Uterus (tissue), 4 donors: ENCODE results near the gene RAD51D. TPM values are rescaled to one million over a fixed set of nuclear protein-coding genes. Genes with fewer than 3 reads are reported as not detected.
"Not testable (repeated sequence)": the region's sequence is repeated elsewhere in the genome, so short reads cannot be mapped to it uniquely, and the experiment has no call there.

Experiments used
- DNase-seq, 2 donors: peaks; one replicate each; pipeline ENCODE4 v3.0.0-alpha.2; 2019 to 2020
- H3K27ac ChIP-seq, 2 donors: fragments of 200-600 bp; sonication (generic); 1 replicate in 1 of 2; 2 replicates in 1 of 2; pipeline ENCODE4 v1.5.1; 2016 to 2018
- H3K27me3 ChIP-seq, 2 donors: fragments of 200-600 bp; sonication (generic); one replicate each; pipeline ENCODE4 v1.5.1; 2018 to 2019; ENCODE audit warnings: control low read depth in 1 of 2
- H3K36me3 ChIP-seq, 2 donors: fragments of 200-600 bp; sonication (generic); one replicate each; pipeline ENCODE4 v1.5.1; 2019; ENCODE audit warnings: control low read depth in 1 of 2
- H3K4me1 ChIP-seq, 2 donors: fragments of 200-600 bp; sonication (generic); one replicate each; pipeline ENCODE4 v1.5.1; 2018 to 2019; ENCODE audit warnings: control low read depth in 1 of 2
- H3K4me3 ChIP-seq, 2 donors: fragments of 200-600 bp; sonication (generic); 1 replicate in 1 of 2; 2 replicates in 1 of 2; pipeline ENCODE4 v1.5.1; 2018 to 2019; ENCODE audit warnings: mild to moderate bottlenecking in 1 of 2
- H3K9me3 ChIP-seq, 2 donors: fragments of 200-600 bp; sonication (generic); one replicate each; pipeline ENCODE4 v1.5.1; 2019; ENCODE audit warnings: control low read depth in 1 of 2
- CTCF ChIP-seq, 4 experiments: fragments of 200-600 bp in 2 of 4; fragments of 450-650 bp in 2 of 4; sonication (generic) in 2 of 4; IDR thresholded peaks; one replicate each; pipeline ENCODE4 v1.5.1; 2016 to 2019; ENCODE audit warnings: antibody characterized with exemption in 4 of 4, mild to moderate bottlenecking in 2 of 4, moderate library complexity in 1 of 4
- POLR2A ChIP-seq, 2 donors: fragments of 450-650 bp; IDR thresholded peaks; one replicate each; pipeline ENCODE4 v1.6.1; 2016; ENCODE audit warnings: antibody characterized with exemption in 2 of 2, mild to moderate bottlenecking in 1 of 2, moderate library complexity in 1 of 2
- intact Hi-C: fragments of 100-400 bp; cut with DNase I; formaldehyde crosslinking; loops from one replicate; pipeline ENCODE4 v1.15.1; 2023; ENCODE audit warnings: low total_unique reads
- total RNA-seq, 4 donors: library from RNA; depleted of rRNA in 3 of 4; stranded (reverse); fragments of >200 nt in 3 of 4; gene quantifications; one replicate each; pipeline versions ENCODE4 v1.1.0 to v1.2.4, GENCODE V29; 2014 to 2023
- donor health status: DM: yes; HTN: yes; CAD: no.

RAD51D gene
- total RNA-seq, 4 donors from 2014 or later = 0.29 to 17.4 (median 7.6) TPM

- Histone ChIP-seq H3K4me1 (no peaks in the 10 kb centered on the region), H3K27me3 (no peaks in the 10 kb centered on the region), H3K4me3 (no peak overlapping the region), H3K27ac (no peak overlapping the region), H3K9me3 (no peaks in the 10 kb centered on the region), H3K36me3 (no peaks in the 10 kb centered on the region)
- TF ChIP-seq CTCF (IDR thresholded peaks at IDR 0.05) = no peak
- intact Hi-C loops = no loop called here
- DNase-seq = no peak
Observed at GRCh38 chr17:35155246-35155645, 35.6 kb upstream of the RAD51D start.

GRCh38 chr17:35154196-35155165, 34.8 kb upstream of the RAD51D start:
- Histone ChIP-seq H3K27ac (no peak overlapping the region), H3K36me3 (no peaks in the 10 kb centered on the region), H3K4me1 (no peaks in the 10 kb centered on the region), H3K27me3 (no peaks in the 10 kb centered on the region), H3K4me3 (no peak overlapping the region), H3K9me3 (no peaks in the 10 kb centered on the region)
- TF ChIP-seq POLR2A (IDR thresholded peaks at IDR 0.05) = no peak
- TF ChIP-seq CTCF (IDR thresholded peaks at IDR 0.05) = no peak
- intact Hi-C loops = no loop called here
- DNase-seq = no peak

- DNase-seq = no peak
- Histone ChIP-seq H3K4me1 (no peaks in the 10 kb centered on the region), H3K27ac (no peak overlapping the region), H3K36me3 (no peaks in the 10 kb centered on the region), H3K27me3 (no peaks in the 10 kb centered on the region), H3K9me3 (no peaks in the 10 kb centered on the region), H3K4me3 (no peak overlapping the region)
- TF ChIP-seq POLR2A (IDR thresholded peaks at IDR 0.05) (no peak), CTCF (IDR thresholded peaks at IDR 0.05) (no peak)
- intact Hi-C loops = no loop called here
Observed at GRCh38 chr17:35152421-35153140, 32.9 kb upstream of the RAD51D start.

GRCh38 chr17:35151080-35151479, 31.4 kb upstream of the RAD51D start:
- intact Hi-C loops, H3K27ac ChIP-seq, H3K27me3 ChIP-seq, DNase-seq, H3K4me3 ChIP-seq, H3K4me1 ChIP-seq, H3K36me3 ChIP-seq, H3K9me3 ChIP-seq: not testable (repeated sequence)

- intact Hi-C loops = no loop called here
- TF ChIP-seq CTCF (IDR thresholded peaks at IDR 0.05) = no peak
- TF ChIP-seq POLR2A (IDR thresholded peaks at IDR 0.05) = no peak
- Histone ChIP-seq H3K9me3 (no peaks in the 10 kb centered on the region), H3K4me1 (no peaks in the 10 kb centered on the region), H3K4me3 (no peak overlapping the region), H3K27ac (no peak overlapping the region), H3K27me3 (no peaks in the 10 kb centered on the region), H3K36me3 (no peaks in the 10 kb centered on the region)
- no peak for DNase-seq
Observed at GRCh38 chr17:35149941-35150340, 30.3 kb upstream of the RAD51D start.
